Hematopoietic multipotent progenitor cell (in vitro differentiated cells): Measurements from ENCODE around the gene SEC11C. TPM values are rescaled to one million over a fixed set of nuclear protein-coding genes. Genes with fewer than 3 reads are reported as not detected.
"Not testable (repeated sequence)": the region's sequence is repeated elsewhere in the genome, so short reads cannot be mapped to it uniquely, and the experiment has no call there.

Experiments used
- DNase-seq, 3 donors: peaks; one replicate each; pipeline ENCODE4 v3.0.0-alpha.2; 2011 to 2015; ENCODE audit warnings: low read depth in 2 of 3, low spot score in 2 of 3
- total RNA-seq: library from RNA; depleted of rRNA; stranded (reverse); fragments of >200 nt; gene quantifications from one replicate; pipeline ENCODE4 v1.2.3, GENCODE V29; 2012

SEC11C gene
- total RNA-seq, result 11.3 TPM

- peak; percentile 97 to 99 (median 98) for DNase-seq
Observed at GRCh38 chr18:59139615-59140301, at the start of gene SEC11C. SEC11C (plus strand) TSS chr18:59139884; CDS start chr18:59139949, 65 bp downstream.

GRCh38 chr18:59090966-59091603, 48.6 kb upstream of the SEC11C start:
- no peak for DNase-seq

- no peak for DNase-seq
Observed at GRCh38 chr18:59093668-59094067, 46.0 kb upstream of the SEC11C start.

- DNase-seq, result no peak
Observed at GRCh38 chr18:59094569-59094968, 45.1 kb upstream of the SEC11C start.

- no peak for DNase-seq
Observed at GRCh38 chr18:59096098-59096789, 43.4 kb upstream of the SEC11C start.

GRCh38 chr18:59101830-59102414, 37.8 kb upstream of the SEC11C start:
- DNase-seq, result no peak

DNA sequence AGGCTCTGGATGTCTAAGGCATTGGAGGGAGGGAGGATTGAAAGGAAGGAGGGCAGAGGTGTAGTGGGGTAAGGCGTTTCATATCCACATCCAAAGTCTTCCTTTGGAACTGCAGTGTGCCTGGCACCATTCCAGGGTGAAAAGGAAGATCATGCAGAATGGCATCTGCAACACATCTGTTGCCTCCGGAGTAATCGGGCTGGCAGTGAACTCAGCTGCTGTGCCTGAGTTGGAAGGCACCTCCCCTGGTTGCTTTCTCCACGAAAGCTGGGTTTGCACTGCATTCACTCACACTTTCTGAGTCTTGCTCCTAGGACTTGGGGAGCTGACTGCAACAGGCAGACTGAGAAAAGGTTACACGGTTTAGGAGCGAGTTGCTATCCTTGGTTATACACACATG, 30.3 kb upstream of the SEC11C start:
- DNase-seq, result no peak

DNA sequence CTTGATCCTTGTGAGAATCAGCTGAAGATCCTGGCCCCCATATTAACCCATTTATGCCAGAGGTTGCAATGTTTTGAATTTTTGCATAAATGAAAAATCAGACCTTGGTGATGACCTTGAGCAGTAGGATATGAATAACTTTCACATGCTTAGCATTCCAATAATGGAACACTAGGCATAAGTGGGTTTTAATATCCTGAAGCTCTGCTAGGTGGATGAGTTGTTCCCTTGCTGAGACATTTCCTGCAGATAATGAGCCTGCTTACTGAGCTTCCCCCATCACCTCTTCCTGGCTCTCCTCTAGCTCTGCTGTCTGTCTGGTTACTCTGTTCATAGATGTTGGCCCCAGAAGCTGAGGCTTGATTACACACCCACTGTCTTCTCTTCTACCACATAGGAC, 25.5 kb upstream of the SEC11C start:
- DNase-seq, result no peak

DNA sequence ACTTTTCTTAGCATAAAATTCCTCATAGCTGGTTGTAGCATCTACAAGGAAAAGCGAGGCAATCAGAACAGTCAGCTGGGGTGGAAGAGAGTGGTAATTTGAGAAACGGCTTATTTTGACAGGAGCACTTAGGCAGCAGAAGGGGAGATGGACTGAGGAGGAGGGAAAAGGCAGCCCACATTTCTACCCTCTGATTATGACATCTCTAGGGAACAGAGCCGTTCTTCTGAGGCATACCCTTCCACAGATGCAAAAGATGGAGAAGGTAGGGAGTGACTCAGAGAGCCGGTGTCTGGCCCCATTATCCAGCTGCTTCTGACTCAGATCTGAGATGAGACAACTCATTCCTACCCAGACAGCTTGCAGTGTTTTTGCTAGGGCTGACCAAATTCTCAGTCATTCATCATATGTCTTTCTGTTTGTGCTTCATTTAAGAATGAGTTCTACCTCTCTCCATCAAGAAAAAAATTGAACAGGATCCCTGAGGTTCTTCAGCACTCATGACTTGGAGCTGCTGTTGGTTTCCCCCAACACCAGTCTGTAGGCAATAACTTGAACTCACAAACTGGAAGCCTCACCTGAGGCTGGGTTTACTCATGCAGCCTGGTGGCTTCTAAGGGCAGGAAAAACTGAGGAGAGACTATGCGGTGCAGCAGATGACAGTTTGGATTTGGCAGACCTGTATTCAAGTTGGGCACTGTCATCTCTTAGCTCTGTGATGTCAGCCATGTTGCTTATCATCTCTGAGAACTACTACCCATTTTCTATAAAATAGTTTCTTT, 15.9 kb upstream of the SEC11C start:
- DNase-seq, result no peak

DNA sequence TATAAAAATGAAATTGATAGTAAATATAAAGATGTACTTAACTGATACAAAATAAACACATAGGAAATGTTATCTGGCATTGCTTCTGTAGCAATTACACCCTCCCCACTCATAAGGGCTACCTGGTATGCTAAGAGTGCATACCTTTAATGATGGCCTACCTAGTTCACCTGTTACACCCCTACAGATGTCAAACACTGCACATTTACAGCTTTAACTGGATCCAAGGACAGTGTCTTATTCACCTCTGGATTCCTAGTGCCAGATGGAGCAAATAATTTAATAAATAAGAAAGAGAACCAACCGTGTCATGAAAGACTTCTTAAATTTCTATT, 15.3 kb upstream of the SEC11C start:
- no peak for DNase-seq

- DNase-seq, result no peak
Observed at GRCh38 chr18:59127047-59127446, 12.6 kb upstream of the SEC11C start.

DNA sequence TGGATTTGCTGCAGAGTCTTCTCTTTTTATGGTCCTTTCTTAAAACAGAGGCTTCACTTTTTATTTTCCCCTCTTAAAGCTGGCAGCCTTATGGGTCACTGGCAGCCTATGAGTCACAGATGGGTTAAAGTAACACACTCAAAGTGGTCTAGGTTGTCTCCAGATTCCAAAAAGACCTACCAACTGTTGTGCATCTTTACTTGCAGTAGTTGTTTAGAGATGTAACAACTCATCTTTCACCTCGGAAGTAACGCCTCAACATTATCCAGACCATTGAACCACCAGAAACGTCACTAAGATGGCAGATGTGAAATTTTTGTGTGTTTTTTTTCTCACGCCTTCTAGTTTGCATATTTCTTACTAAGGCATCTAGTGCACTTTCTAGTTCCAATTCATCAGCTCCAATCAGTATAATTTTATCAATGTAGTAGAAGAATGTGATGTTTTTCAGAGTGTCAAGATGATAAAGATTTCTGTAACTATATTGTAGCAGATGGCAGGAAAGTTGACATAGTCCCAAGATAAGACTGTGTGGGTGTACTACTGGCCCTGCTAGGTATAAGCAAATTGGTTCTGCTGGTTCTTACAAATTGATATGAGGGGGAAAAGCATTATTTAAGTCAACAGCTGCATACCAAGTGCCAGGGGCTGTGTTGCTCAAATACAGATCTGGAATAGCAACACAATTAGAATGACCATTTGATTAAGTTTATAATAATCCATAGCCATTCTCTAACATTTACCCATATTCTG, 9.6 kb upstream of the SEC11C start:
- no peak for DNase-seq

GRCh38 chr18:59132810-59133465, 6.7 kb upstream of the SEC11C start:
- DNase-seq, result no peak

GRCh38 chr18:59139291-59139614, 431 bp upstream of the SEC11C start:
- DNase-seq, result peak in 2 of 3 donors; percentile 92 to 96

GRCh38 chr18:59140302-59140885, 710 bp downstream of the SEC11C start:
- DNase-seq, result no peak

- DNase-seq, result no peak
Observed at GRCh38 chr18:59141294-59142068, 1.8 kb downstream of the SEC11C start.

GRCh38 chr18:59142274-59142673, 2.6 kb downstream of the SEC11C start:
- no peak for DNase-seq

- DNase-seq, result not testable (repeated sequence)
Observed at GRCh38 chr18:59142800-59143416, 3.2 kb downstream of the SEC11C start.
